ENCODE measurements around the gene CCDC70. TPM values are rescaled to one million over a fixed set of nuclear protein-coding genes. Genes with fewer than 3 reads are reported as not detected.

Gene CCDC70
- total and polyA plus RNA-seq, 8 donors = not detected

DNA sequence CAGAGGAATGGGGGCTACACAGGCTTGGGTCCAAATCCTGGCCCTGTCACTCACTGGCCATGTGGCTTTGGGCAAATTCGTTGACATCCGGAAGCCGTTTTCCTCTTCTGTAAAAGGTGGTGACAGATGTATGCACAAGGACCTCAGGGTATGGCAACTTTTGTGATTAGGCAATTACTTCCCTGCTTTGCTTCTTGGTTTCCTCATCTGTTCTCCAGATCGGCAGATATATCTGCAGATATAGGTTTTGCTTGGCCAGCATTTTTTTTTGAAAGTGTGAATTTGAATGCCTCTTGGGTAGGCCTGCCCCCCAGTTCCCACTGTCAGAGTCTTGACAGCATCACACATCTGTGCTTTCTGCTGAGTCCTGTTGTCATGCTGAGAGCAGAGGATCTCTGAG is 34.5 kb upstream of the CCDC70 start:
- no peaks in the 10 kb centered on the region for H3K27me3 ChIP-seq
- intact Hi-C loops (cut with DNase I) = no loop called here
- ATAC-seq (no peak), FAIRE-seq (no peak), DNase-seq (no peak)
- no peak overlapping the region for H3K4me3 ChIP-seq
- TF ChIP-seq, protein P1, sequence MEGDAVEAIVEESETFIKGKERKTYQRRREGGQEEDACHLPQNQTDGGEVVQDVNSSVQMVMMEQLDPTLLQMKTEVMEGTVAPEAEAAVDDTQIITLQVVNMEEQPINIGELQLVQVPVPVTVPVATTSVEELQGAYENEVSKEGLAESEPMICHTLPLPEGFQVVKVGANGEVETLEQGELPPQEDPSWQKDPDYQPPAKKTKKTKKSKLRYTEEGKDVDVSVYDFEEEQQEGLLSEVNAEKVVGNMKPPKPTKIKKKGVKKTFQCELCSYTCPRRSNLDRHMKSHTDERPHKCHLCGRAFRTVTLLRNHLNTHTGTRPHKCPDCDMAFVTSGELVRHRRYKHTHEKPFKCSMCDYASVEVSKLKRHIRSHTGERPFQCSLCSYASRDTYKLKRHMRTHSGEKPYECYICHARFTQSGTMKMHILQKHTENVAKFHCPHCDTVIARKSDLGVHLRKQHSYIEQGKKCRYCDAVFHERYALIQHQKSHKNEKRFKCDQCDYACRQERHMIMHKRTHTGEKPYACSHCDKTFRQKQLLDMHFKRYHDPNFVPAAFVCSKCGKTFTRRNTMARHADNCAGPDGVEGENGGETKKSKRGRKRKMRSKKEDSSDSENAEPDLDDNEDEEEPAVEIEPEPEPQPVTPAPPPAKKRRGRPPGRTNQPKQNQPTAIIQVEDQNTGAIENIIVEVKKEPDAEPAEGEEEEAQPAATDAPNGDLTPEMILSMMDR (IDR thresholded peaks at IDR 0.05) = no peak
- no peaks in the 10 kb centered on the region for H3K9me3 ChIP-seq
- 83 to 84% methylated on average over 4 of the region's 4 CpGs for WGBS, 2 donors
- H3K4me1 ChIP-seq = no peaks in the 10 kb centered on the region
- H3K27ac ChIP-seq = no peak overlapping the region
- no peaks in the 10 kb centered on the region for H3K36me3 ChIP-seq

DNA sequence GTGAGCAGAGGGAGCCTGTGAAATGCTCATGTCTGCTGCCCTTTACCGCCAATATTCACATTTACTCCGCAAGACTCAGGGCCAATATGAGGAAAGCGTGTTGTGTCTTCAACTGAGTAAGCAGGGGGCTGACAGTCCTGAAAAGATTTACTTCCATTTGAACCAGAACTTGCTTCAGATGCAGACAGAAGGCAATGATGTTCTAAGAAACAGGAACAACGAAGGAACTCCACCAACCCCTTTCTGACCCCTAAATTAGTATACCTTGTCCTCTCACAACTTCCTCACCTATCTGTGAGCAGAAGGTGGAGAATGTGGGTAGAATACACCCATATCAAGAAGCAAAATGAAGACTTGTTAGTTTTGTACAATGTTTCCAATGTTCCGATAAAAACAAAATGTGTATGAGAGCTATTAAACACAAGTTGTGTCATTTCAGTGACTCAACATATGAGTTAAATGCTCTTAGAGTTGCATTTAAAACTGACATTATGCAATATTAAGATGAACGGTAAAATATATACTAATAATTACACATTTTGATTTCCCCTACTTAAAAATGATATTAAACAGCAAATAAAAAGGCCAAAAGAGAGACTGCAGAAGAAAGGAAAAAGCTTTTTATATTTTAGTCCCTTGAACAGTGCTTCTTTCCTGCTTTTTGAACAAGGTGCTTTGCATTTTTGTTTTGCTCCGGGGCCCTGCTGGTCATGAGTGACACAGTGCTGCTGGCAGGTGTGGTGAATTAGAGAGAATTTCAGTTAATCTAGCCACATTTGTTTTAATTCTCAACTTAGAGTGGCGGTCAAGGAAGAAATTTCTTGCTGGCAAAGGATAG is 32.8 kb upstream of the CCDC70 start:
- H3K4me1 ChIP-seq = no peaks in the 10 kb centered on the region
- DNase-seq (no peak), FAIRE-seq (no peak), ATAC-seq (no peak)
- intact Hi-C loops (cut with DNase I) = no loop called here
- H3K9me3 ChIP-seq = no peaks in the 10 kb centered on the region
- TF ChIP-seq, protein P1 (IDR thresholded peaks at IDR 0.05) = no peak
- WGBS, 2 donors = 88 to 91% methylated on average over 8 of the region's 8 CpGs
- no peak overlapping the region for H3K27ac ChIP-seq
- no peaks in the 10 kb centered on the region for H3K27me3 ChIP-seq
- no peak overlapping the region for H3K4me3 ChIP-seq
- H3K36me3 ChIP-seq = no peaks in the 10 kb centered on the region

DNA sequence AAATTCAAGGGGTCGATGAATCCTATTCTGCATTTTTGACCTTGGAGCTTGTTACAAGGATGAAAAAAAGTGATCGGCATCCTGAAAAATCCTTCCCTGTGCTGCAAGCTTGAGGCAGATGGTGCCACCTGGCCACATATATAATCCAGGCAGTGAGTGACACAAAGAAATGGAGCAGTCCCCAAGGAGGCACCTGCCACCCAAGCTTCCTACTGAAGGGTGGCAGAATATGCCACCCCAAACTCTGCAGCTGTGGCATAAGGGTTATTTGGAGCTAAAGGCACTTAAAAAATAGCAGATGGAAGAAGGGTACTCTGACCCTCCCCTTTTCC is 32.2 kb upstream of the CCDC70 start:
- no peak for DNase-seq
- 79 to 85% methylated on average over 2 of the region's 2 CpGs for WGBS, 2 donors
- intact Hi-C loops (cut with DNase I) = no loop called here
- TF ChIP-seq, protein P1 (IDR thresholded peaks at IDR 0.05) = no peak
- no peak for FAIRE-seq
- H3K36me3 ChIP-seq = no peaks in the 10 kb centered on the region
- ATAC-seq = no peak
- no peaks in the 10 kb centered on the region for H3K27me3 ChIP-seq
- no peak overlapping the region for H3K4me3 ChIP-seq
- H3K9me3 ChIP-seq = no peaks in the 10 kb centered on the region
- no peaks in the 10 kb centered on the region for H3K4me1 ChIP-seq
- no peak overlapping the region for H3K27ac ChIP-seq

DNA sequence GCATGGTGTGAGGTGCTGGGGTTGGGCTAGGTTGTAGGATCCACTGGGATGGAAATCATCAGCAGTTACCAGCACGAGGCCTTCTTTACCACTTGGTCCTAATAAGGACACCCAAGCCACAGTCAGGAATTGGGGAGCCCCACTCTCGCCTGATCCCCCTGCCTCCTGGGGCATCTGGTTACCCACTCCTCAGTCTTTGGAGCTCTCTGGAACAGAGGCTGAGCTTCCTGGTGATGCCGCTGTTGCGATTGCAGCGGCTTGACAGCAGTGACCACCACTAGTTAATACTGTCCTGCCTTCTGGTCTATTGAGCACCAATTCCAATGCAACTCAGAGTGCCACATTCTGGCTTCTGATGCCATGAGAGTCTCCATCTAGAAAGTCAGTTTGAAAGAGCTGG is 30.2 kb upstream of the CCDC70 start:
- DNase-seq (no peak), FAIRE-seq (no peak), ATAC-seq (no peak)
- H3K27me3 ChIP-seq = no peaks in the 10 kb centered on the region
- TF ChIP-seq, protein P1 (IDR thresholded peaks at IDR 0.05) = no peak
- H3K9me3 ChIP-seq = no peaks in the 10 kb centered on the region
- no peaks in the 10 kb centered on the region for H3K36me3 ChIP-seq
- intact Hi-C loops (cut with DNase I) = no loop called here
- no peaks in the 10 kb centered on the region for H3K4me1 ChIP-seq
- no peak overlapping the region for H3K4me3 ChIP-seq
- WGBS, 2 donors = 85% methylated on average over 5 of the region's 5 CpGs
- H3K27ac ChIP-seq = no peak overlapping the region

DNA sequence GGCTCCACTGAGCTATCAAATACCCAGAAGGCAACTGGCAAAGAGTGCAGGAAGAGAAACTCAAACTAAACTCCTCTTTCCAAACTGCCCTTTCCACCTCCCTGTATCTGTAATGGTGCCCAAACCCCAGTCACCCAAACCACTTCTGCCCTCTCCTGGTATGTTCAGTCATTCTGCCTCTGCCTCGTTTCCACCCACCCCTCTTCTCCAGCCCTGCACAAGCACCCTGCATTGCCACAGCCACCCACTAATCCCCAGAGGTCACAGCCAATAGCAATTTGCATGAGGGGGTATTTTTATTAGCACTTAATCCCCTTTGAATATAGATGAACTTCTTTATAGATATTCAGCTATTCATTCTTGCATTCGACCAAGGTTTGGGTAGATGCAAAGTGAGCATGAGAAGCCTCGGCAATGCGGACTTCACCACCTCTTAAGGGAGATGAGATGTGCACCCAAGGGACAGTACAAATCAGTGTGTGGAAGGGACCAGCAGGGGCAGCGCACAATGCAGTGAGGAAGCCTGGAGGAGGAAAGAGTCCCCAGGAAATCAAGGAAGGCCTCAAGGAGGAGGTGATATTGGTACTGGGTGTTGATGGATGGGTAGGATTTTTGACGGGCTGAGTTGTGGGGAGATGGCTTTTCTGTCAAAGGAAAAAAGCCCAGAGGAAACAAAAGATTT is 29.2 kb upstream of the CCDC70 start:
- no peak for FAIRE-seq
- ATAC-seq = peak; percentile 73 to 94 (median 87)
- DNase-seq = peak in 1 of 6 donors; percentile 31
- no peaks in the 10 kb centered on the region for H3K27me3 ChIP-seq
- WGBS, 2 donors = 69 to 70% methylated on average over 6 of the region's 6 CpGs
- H3K36me3 ChIP-seq = no peaks in the 10 kb centered on the region
- no peaks in the 10 kb centered on the region for H3K4me1 ChIP-seq
- no peak overlapping the region for H3K4me3 ChIP-seq
- no peak overlapping the region for H3K27ac ChIP-seq
- H3K9me3 ChIP-seq = no peaks in the 10 kb centered on the region
- intact Hi-C loops (cut with DNase I) = no loop called here
- TF ChIP-seq, protein P1 (IDR thresholded peaks at IDR 0.05) = no peak
